Vagina (tissue), 2 donors: ENCODE results near the gene DNAH8. TPM values are rescaled to one million over a fixed set of nuclear protein-coding genes. Genes with fewer than 3 reads are reported as not detected.
"Not testable (repeated sequence)": the region's sequence is repeated elsewhere in the genome, so short reads cannot be mapped to it uniquely, and the experiment has no call there.

Experiments
- DNase-seq, 2 donors: peaks; one replicate each; pipeline ENCODE4 v3.0.0-alpha.2; 2017; ENCODE audit errors: extremely low spot score in 2 of 2
- H3K27ac ChIP-seq: fragments of 200-600 bp; sonication (generic); one replicate; pipeline ENCODE4 v1.5.1; 2019
- H3K27me3 ChIP-seq: fragments of 200-600 bp; sonication (generic); one replicate; pipeline ENCODE4 v1.5.1; 2019
- H3K36me3 ChIP-seq, 2 donors: fragments of 200-600 bp; sonication (generic); one replicate each; pipeline ENCODE4 v1.5.1; 2017 to 2019
- H3K4me1 ChIP-seq: fragments of 200-600 bp; sonication (generic); one replicate; pipeline ENCODE4 v1.5.1; 2019
- H3K4me3 ChIP-seq, 2 donors: fragments of 200-600 bp; sonication (generic); 1 replicate in 1 of 2; 2 replicates in 1 of 2; pipeline ENCODE4 v1.5.1; 2016 to 2019
- H3K9me3 ChIP-seq: fragments of 200-600 bp; sonication (generic); one replicate; pipeline ENCODE4 v1.5.1; 2019
- CTCF ChIP-seq, 3 experiments: fragments of 450-650 bp in 2 of 3; fragments of 200-600 bp in 1 of 3; sonication (generic) in 1 of 3; IDR thresholded peaks; one replicate each; pipeline ENCODE4 v1.5.1; 2017 to 2019; ENCODE audit warnings: antibody characterized with exemption in 3 of 3, mild to moderate bottlenecking in 2 of 3, moderate library complexity in 2 of 3
- POLR2A ChIP-seq, 2 donors: fragments of 450-650 bp; IDR thresholded peaks; one replicate each; pipeline ENCODE4 v1.6.1; 2017; ENCODE audit warnings: antibody characterized with exemption in 2 of 2, mild to moderate bottlenecking in 2 of 2, moderate library complexity in 2 of 2
- POLR2AphosphoS5 ChIP-seq, 2 donors: sonication (generic); formaldehyde crosslinking; IDR thresholded peaks; one replicate each; pipeline ENCODE4 v1.9.0; 2017; ENCODE audit warnings: antibody characterized with exemption in 2 of 2, mild to moderate bottlenecking in 2 of 2, low read depth in 1 of 2; ENCODE audit not compliant: insufficient read depth in 1 of 2
- intact Hi-C: fragments of 100-400 bp; cut with DNase I; formaldehyde crosslinking; loops from one replicate; pipeline ENCODE4 v1.15.1; 2023
- total RNA-seq: library from RNA; depleted of rRNA; stranded (reverse); fragments of >200 nt; gene quantifications from one replicate; pipeline ENCODE4 v1.2.3, GENCODE V29; 2016

DNAH8 gene
- total RNA-seq, 1 donor from 2014 or later, result not detected

- Histone ChIP-seq H3K4me1 (peaks cover 14% of the 10 kb centered on the region), H3K4me3 (no peak overlapping the region), H3K27me3 (no peaks in the 10 kb centered on the region), H3K27ac (no peak overlapping the region), H3K9me3 (no peaks in the 10 kb centered on the region), H3K36me3 (no peaks in the 10 kb centered on the region)
- no peak for DNase-seq
- intact Hi-C loops, result no loop called here
- no peak for TF ChIP-seq CTCF (IDR thresholded peaks at IDR 0.05)
- TF ChIP-seq POLR2AphosphoS5 (IDR thresholded peaks at IDR 0.05; ENCODE audit: insufficient read depth in 1 of 2, low read depth in 1 of 2), result no peak
- TF ChIP-seq POLR2A (IDR thresholded peaks at IDR 0.05), result no peak
Measured at GRCh38 chr6:38794682-38795081, 79.6 kb downstream of the DNAH8 start.

GRCh38 chr6:38796006-38796405 is 80.9 kb downstream of the DNAH8 start:
- no peaks in the 10 kb centered on the region for H3K36me3 ChIP-seq
- peaks cover 14% of the 10 kb centered on the region for H3K4me1 ChIP-seq
- H3K4me3 ChIP-seq, result no peak overlapping the region
- no peaks in the 10 kb centered on the region for H3K9me3 ChIP-seq
- no peaks in the 10 kb centered on the region for H3K27me3 ChIP-seq
- intact Hi-C loops, result no loop called here
- TF ChIP-seq POLR2A (IDR thresholded peaks at IDR 0.05) (no peak), CTCF (IDR thresholded peaks at IDR 0.05) (no peak), POLR2AphosphoS5 (IDR thresholded peaks at IDR 0.05; ENCODE audit: insufficient read depth in 1 of 2, low read depth in 1 of 2) (no peak)
- DNase-seq, result no peak
- no peak overlapping the region for H3K27ac ChIP-seq

GRCh38 chr6:38796437-38796836 is 81.3 kb downstream of the DNAH8 start:
- intact Hi-C loops, DNase-seq: not testable (repeated sequence)

GRCh38 chr6:38796850-38797249 is 81.7 kb downstream of the DNAH8 start:
- no peaks in the 10 kb centered on the region for H3K9me3 ChIP-seq
- H3K4me3 ChIP-seq, result no peak overlapping the region
- H3K27ac ChIP-seq, result no peak overlapping the region
- intact Hi-C loops, result no loop called here
- no peaks in the 10 kb centered on the region for H3K36me3 ChIP-seq
- no peaks in the 10 kb centered on the region for H3K27me3 ChIP-seq
- no peak for DNase-seq
- H3K4me1 ChIP-seq, result peaks cover 13% of the 10 kb centered on the region
- TF ChIP-seq POLR2AphosphoS5 (IDR thresholded peaks at IDR 0.05; ENCODE audit: insufficient read depth in 1 of 2, low read depth in 1 of 2), result no peak
- no peak for TF ChIP-seq POLR2A (IDR thresholded peaks at IDR 0.05)
- no peak for TF ChIP-seq CTCF (IDR thresholded peaks at IDR 0.05)

More at GRCh38 chr6:38796437-38796836, 81.3 kb downstream of the DNAH8 start:
- H3K4me1 ChIP-seq, result peaks cover 14% of the 10 kb centered on the region
- H3K9me3 ChIP-seq, H3K4me3 ChIP-seq, H3K27me3 ChIP-seq, H3K36me3 ChIP-seq, H3K27ac ChIP-seq: not testable (repeated sequence)

- intact Hi-C loops, result no loop called here
- Histone ChIP-seq H3K27me3 (no peaks in the 10 kb centered on the region), H3K9me3 (no peaks in the 10 kb centered on the region), H3K27ac (no peak overlapping the region), H3K36me3 (no peaks in the 10 kb centered on the region), H3K4me1 (peaks cover 9% of the 10 kb centered on the region), H3K4me3 (no peak overlapping the region)
- DNase-seq, result no peak
- no peak for TF ChIP-seq CTCF (IDR thresholded peaks at IDR 0.05)
- TF ChIP-seq POLR2AphosphoS5 (IDR thresholded peaks at IDR 0.05; ENCODE audit: insufficient read depth in 1 of 2, low read depth in 1 of 2), result no peak
- no peak for TF ChIP-seq POLR2A (IDR thresholded peaks at IDR 0.05)
Measured at GRCh38 chr6:38797391-38797790, 82.3 kb downstream of the DNAH8 start.
